ENCODE results near the gene TNNI3K.

The TNNI3K gene

DNA sequence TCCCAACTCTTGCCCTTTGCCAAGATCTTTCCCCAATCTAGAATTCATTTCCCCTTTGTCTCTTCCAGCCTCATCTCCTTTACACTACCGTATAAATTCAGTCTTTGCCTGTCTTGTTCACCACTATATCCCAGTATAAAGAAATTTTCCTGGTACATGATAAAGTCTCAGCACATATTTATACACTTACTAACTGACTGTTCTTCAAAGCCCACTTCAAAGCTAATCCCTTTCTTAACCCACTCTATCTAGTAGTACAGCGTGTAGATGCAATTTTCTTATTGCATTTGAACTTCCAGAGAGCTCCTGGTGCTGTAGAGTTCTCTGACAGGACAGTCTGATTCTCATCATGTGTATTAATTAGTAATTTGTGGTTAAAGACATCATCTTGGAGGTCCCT is 199.1 kb downstream of the TNNI3K start:
- FAIRE-seq, result no peak

DNA sequence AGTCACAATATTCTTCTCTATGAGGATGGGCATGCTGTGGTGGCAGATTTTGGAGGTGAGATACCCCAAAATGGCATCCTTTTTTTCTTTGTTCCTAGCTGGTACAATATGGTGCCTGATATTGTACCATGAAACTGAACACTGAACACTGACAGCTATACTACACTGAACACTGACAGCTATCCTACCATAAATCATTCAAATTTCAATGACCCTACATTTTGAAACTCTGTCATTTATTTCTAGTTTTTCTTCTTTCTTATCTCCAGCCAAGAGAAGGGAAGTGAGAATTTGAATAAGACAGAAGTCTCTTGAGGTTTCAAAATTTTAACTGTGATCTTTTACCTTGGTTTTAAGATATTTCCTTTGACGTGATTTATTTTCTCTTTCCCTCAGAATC is 200.9 kb downstream of the TNNI3K start:
- no peak for DNase-seq (ENCODE audit: low spot score)

More for the DNA sequence above, 199.1 kb downstream of the TNNI3K start:
- no peak for DNase-seq (ENCODE audit: low spot score)

DNA sequence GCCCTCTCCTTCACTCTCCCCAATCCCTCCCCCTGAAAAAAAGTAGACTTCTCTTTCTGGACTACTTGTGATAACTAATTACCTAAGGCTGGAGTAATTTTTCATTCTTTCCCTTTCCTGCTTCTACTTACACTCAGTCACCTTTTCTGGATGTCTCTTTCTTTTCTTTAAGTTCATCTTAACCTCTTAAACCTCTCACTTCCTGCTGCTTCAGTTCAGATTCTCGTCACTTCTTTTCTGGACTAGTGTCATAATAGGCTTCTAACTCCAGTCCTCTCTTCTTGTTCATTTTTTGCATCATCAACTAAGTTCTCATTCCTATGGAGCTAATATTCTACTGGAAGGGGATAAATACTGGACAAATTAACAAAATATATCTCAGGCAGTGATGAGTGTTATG is 201.8 kb downstream of the TNNI3K start:
- FAIRE-seq, result no peak

More for the DNA sequence above, 200.9 kb downstream of the TNNI3K start:
- FAIRE-seq, result no peak

GRCh38 chr1:74452035-74452434 is 216.8 kb downstream of the TNNI3K start:
- FAIRE-seq, result no peak

More for the DNA sequence above, 201.8 kb downstream of the TNNI3K start:
- DNase-seq (ENCODE audit: low spot score), result no peak

GRCh38 chr1:74453277-74453676 is 218.1 kb downstream of the TNNI3K start:
- FAIRE-seq (no peak), DNase-seq (ENCODE audit: low spot score) (no peak)

More at GRCh38 chr1:74452035-74452434, 216.8 kb downstream of the TNNI3K start:
- DNase-seq (ENCODE audit: low spot score), result no peak

- no peak for FAIRE-seq
Observed at GRCh38 chr1:74455390-74455789, 220.2 kb downstream of the TNNI3K start.

DNA sequence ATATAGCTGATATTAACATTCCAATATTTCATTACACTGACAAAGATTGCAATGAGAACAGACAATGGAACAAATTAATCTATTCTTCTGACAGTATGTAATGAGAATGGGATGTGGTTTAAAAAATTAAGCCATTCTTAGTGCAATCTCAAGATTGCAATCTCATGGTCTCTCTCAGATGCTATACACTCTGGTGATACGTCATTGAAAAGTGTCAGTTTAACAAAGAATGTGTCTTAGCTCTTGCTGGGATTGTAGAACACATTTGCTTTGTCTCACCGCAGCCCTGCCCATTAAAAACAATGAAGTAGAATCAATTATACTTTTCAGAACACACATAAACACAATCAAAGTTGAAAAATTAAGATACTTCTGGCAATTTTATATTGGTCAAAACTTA is 222.1 kb downstream of the TNNI3K start:
- FAIRE-seq (no peak), DNase-seq (ENCODE audit: low spot score) (no peak)

More at GRCh38 chr1:74455390-74455789, 220.2 kb downstream of the TNNI3K start:
- DNase-seq (ENCODE audit: low spot score), result no peak

- no peak for FAIRE-seq
Observed at GRCh38 chr1:74463333-74463988, 228.3 kb downstream of the TNNI3K start.

GRCh38 chr1:74464037-74464436 is 228.8 kb downstream of the TNNI3K start:
- DNase-seq (ENCODE audit: low spot score) (no peak), FAIRE-seq (no peak)

More at GRCh38 chr1:74463333-74463988, 228.3 kb downstream of the TNNI3K start:
- no peak for DNase-seq (ENCODE audit: low spot score)

DNA sequence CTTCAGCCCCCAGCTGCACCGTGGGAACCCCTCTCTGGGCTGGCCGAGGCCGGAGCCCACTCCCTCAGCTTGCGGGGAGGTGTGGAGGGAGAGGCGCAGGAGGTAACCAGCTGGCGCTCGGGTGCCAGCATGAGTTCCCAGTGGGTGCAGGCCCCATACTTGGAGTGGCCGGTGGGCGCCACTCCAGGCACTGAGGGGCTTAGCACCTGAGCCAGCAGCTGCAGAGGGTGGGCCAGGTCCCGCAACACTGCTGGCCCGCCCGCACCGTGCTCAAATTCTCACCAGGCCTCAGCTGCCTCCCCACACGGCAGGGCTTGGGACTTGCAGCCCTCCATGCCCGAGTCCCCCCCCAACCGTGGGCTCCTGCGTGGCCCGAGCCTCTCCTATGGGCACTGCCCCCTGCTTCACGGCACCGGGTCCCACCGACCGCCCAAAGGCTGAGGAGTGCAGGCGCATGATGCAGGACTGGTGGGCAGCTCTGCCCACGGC is 230.1 kb downstream of the TNNI3K start:
- FAIRE-seq (no peak), DNase-seq (ENCODE audit: low spot score) (no peak)

DNA sequence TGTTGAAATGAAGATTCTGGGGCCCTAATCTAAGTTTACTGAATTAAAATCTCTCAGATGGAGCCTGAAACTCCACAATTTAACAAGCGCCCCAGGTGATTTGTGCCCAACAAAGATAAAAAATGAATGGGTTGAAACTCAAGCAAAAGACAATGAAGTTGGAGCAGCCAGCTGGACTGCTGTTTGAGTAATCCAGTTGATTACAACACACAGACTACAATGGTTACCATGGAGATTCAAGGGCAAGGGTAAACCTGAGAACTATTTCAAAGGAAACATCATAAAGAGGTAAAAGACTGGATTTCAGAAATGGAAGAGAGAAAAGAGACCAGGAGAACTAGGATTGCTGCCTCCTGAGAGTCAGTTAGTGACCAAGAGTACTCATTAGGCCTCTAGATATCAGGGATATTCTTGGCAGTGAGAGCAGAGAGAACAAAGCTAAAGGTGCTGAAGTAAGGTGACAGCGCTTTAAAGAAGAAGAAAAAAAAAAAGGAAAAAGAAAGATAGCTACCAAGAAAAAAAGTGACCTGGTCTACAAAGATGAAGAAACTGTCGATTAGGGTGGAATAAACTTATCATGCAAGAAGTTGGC is 232.7 kb downstream of the TNNI3K start:
- DNase-seq (ENCODE audit: low spot score), result no peak
- no peak for FAIRE-seq

GRCh38 chr1:74468982-74469603 is 233.9 kb downstream of the TNNI3K start:
- peak; percentile 81 for FAIRE-seq

GRCh38 chr1:74470251-74470650 is 235.1 kb downstream of the TNNI3K start:
- FAIRE-seq (no peak), DNase-seq (ENCODE audit: low spot score) (no peak)

More at GRCh38 chr1:74468982-74469603, 233.9 kb downstream of the TNNI3K start:
- DNase-seq (ENCODE audit: low spot score), result peak; percentile 34

- DNase-seq (ENCODE audit: low spot score) (no peak), FAIRE-seq (no peak)
Observed at GRCh38 chr1:74470936-74471335, 235.7 kb downstream of the TNNI3K start.

DNA sequence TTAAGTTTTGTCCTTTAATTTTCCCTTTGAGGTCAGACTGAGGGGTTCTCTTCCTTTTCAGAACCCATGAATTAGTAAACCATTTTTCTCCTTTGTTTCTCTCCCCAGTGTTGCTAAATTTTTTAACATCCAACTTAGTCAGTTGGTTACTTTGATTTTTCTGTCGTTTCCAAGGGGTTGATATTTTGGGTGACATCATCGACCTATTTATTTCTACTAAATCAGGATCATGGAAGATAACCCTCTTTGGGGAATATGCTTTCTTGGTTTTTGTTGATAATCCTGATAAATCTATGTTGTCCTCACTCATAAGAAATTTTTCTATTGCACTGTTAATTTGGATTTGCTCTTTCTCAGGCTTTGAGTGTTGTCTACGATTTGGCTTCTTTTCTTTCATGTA is 236.3 kb downstream of the TNNI3K start:
- DNase-seq (ENCODE audit: low spot score) (no peak), FAIRE-seq (no peak)

DNA sequence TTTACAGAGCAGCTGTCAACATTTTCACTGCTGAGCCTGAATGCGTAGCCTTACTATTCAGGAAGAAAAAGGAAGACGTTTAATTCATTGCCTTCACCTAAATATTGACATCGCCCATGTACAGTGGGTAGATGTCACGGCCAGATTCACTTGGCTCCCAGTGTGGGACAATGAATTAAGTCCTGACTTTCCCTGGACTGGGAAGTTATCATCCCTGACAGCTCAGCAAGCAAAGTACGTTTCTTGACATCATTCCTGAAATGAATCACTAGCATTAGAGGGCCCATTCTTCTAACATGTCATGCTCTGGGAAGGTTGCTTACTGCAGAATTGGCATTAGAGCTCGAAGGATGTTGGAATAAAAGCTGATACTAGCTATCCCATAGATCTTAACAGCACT is 239.4 kb downstream of the TNNI3K start:
- FAIRE-seq, result no peak
- no peak for DNase-seq (ENCODE audit: low spot score)

DNA sequence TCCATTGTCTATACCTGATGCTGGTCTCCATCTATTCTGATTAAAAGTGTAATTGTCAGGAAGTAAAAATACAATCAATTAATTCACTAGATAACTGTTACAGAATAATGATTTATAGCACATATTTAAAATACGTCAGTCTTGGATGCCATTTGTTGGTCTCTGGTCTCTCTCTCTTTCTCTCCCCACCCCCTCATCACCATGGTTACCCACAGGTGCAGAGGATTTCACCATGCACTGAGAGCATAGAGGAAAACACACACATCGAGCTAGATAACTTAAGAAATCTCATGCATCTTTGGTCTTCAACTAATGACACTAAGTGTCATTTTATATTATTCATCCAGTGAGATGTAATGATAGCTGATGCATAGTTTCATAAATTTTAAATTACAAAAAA is 243.8 kb downstream of the TNNI3K start:
- no peak for DNase-seq (ENCODE audit: low spot score)
- FAIRE-seq, result no peak

- no peak for FAIRE-seq
- no peak for DNase-seq (ENCODE audit: low spot score)
Observed at GRCh38 chr1:74480068-74480467, 244.9 kb downstream of the TNNI3K start.

GRCh38 chr1:74481607-74482006 is 246.4 kb downstream of the TNNI3K start:
- no peak for FAIRE-seq
- DNase-seq (ENCODE audit: low spot score), result no peak

DNA sequence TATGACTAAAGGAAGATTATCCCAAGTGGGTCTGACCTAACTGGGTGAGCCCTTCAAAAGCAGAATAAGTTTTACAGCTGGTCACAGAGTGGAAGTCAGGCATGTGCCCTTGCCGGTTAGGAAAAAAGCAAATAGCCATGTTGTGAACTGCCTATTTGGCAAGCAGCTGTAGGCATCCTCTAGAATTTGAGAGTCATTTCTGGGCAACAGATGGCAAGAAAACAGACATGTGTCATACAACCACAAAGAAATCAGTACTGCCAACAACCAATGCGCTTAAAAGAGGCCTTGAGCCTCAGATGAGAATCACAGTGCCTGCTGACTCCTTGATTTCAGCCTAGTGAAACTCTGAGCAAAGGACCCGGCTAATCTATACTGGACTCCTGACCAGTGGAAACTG is 250.4 kb downstream of the TNNI3K start:
- FAIRE-seq (no peak), DNase-seq (ENCODE audit: low spot score) (no peak)

DNA sequence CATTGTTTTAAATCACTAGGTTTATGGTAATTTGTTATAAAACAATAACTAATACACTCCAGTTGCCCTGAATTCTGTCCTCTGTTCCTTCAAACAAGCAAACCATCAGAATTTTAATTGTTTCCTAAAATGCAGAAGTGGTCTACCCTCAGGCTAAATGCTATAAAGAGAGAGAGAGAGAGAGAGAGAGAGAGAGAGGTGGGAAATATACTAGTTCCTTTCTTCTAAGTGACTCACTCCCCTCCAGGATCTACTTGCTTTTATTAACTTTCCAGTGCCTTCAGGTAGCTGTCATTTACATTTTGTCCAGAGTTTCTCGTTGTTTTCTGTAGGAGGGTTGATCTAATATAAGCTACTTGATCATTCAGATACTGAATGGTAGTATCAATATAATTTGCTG is 250.8 kb downstream of the TNNI3K start:
- DNase-seq (ENCODE audit: low spot score) (no peak), FAIRE-seq (no peak)

DNA sequence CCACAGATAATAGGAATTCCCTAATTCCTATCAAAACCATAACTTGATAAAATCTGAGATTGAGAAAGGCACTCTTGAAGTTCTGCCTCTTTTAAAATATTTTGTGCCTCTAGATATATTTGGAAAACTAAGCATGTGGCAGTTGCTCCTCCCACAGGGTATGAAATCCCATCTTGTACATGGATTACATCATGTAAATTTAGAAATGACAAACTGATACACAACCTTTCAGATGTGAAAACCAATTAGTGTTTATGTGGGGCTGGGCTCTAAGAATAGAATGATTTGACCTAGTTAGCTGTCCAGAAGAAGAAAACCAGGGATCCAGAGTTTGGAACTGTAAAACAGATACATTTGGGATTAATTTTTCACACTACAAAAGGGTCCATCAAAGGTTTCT is 261.5 kb downstream of the TNNI3K start:
- FAIRE-seq (no peak), DNase-seq (ENCODE audit: low spot score) (no peak)
